ENCODE measurements around the gene PRR14L.
"Not testable (repeated sequence)": the region's sequence is repeated elsewhere in the genome, so short reads cannot be mapped to it uniquely, and the experiment has no call there.

Gene PRR14L

GRCh38 chr22:31739795-31740201 lies 10.1 kb downstream of the PRR14L start:
- DNase-seq = no peak

GRCh38 chr22:31738566-31738965 lies 11.4 kb downstream of the PRR14L start:
- DNase-seq = no peak

GRCh38 chr22:31737932-31738331 lies 12.0 kb downstream of the PRR14L start:
- DNase-seq = no peak

- no peak for DNase-seq
Observed at GRCh38 chr22:31736458-31736857, 13.5 kb downstream of the PRR14L start.

- no peak for DNase-seq
Observed at GRCh38 chr22:31734512-31734911, 15.4 kb downstream of the PRR14L start.

DNA sequence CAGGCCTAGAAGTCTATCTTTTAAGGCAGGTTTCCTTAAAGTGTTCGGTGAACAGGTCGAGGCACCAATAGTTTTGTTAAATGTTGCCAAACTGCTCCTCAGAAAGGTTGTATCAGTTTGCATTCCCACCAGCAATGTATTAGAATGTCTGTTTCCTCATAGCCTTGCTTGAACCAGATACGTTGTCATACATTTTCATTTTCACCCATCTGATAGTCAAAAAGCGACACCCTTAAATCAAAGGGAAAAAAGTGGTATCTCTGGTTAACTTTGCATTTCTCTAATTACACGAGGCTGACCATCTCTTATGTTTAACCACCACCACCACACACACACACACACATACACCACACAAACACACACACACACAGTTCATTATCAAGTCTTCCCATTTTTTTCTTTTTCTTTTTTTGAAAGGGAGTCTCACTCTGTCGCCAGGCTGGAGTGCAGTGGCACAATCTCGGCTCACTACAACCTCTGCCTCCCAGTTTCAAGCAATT lies 16.3 kb downstream of the PRR14L start:
- DNase-seq = no peak

- no peak for DNase-seq
Observed at GRCh38 chr22:31732089-31732829, 17.7 kb downstream of the PRR14L start.

- DNase-seq = no peak
Observed at GRCh38 chr22:31730344-31730711, 19.6 kb downstream of the PRR14L start.

- DNase-seq = no peak
Observed at GRCh38 chr22:31728857-31729256, 21.1 kb downstream of the PRR14L start.

GRCh38 chr22:31726692-31727091 lies 23.2 kb downstream of the PRR14L start:
- no peak for DNase-seq

DNA sequence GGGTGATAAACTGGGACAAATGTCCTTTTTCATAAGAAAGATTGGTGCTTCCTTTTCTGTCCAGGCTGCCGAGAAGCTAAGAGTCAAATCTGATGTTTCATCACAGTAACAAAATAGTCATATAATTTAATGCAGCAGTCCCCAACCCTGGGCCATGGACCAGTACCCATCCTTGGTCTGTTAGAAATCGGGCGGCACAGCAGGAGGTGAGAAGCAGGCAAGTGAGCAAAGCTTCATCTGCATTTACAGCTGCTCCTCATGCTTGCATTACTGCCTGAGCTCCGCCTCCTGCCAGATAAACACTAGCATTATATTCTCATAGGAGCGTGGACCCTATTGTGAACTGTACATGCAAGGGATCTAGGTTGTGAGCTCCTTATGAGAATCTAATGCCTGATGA lies 26.2 kb downstream of the PRR14L start:
- no peak for DNase-seq

GRCh38 chr22:31719850-31720471 lies 30.0 kb downstream of the PRR14L start:
- DNase-seq = no peak

DNA sequence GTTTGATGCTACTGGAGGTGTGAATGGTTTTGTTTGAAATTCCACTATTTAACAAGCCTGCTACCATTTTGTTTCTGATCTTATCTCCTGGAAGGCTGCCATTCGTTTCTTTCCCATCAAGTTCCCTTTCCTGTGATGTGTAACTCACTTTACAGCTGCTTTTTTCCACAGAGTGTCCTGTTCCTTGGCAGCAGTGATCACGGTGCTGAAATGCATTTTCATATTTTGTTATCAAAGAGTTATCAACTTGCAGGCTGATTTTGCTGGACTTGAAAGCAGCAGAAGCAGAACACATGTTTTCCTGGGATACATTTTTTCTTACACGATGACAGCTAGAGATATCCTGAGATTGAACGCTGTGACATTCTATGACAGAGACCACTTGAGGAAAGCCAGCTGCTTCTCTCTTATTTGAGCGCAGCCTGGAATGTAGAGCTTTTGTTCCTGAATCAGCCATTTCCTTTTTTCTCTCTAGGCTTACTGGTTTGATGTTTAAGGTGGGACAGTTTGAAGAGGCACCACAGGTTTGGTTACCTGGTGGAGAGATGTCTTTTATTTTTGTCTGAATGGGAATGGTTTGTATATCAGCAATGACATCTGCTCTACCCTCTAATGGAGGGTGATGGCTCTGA lies 34.7 kb downstream of the PRR14L start:
- DNase-seq = no peak

DNA sequence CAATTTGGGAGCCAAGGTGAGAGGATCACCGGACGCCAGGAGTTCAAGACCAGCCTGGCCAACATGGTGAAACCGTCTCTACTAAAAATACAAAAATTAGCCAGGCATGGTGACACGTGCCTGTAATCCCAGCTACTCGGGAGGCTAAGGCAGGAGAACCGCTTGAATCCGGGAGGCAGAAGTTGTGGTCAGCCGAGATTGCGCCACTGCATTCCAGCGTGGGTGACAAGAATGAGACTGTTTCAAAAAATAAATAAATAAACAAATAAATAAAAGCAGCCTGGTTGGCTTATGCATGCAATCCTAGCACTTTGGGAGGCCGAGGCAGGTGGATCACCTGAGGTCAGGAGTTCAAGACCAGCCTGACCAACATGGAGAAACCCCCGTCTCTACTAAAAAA lies 38.7 kb downstream of the PRR14L start:
- DNase-seq = not testable (repeated sequence)

DNA sequence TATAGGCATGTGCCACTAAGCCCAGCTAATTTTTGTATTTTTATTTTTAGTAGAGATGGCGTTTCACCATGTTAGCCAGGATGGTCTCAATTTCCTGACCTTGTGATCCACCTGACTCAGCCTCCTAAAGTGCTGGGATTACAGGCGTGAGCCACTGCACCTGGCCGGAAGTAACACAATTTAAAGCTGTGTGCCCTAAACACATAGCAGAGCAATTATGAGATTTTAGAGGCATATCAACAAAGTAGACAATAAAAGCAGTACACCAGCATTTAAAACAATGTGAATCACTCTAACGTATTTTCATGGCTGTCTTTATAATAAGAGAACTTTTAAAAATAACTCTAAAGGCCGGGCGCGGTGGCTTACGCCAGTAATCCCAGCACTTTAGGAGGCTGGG lies 42.4 kb downstream of the PRR14L start:
- DNase-seq = no peak

GRCh38 chr22:31695423-31695822 lies 54.5 kb downstream of the PRR14L start:
- DNase-seq = no peak

DNA sequence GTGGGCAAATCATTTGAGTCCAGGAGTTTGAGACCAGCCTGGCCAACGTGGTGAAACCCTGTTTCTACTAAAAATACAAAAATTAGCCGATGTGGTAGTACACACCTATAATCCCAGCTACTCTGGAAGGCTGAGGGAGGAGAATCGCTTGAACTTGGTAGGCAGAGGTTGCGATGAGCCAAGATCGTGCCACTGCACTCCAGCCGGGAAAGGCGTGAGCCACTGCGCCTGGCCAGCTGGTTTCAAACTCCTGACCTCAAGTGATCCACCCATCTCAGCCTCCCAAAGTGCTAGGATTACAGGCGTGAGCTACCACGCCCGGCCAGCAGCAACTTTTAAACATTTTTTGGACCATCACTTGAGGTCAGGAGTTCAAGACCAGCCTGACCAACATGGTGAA lies 55.9 kb downstream of the PRR14L start:
- DNase-seq = not testable (repeated sequence)

DNA sequence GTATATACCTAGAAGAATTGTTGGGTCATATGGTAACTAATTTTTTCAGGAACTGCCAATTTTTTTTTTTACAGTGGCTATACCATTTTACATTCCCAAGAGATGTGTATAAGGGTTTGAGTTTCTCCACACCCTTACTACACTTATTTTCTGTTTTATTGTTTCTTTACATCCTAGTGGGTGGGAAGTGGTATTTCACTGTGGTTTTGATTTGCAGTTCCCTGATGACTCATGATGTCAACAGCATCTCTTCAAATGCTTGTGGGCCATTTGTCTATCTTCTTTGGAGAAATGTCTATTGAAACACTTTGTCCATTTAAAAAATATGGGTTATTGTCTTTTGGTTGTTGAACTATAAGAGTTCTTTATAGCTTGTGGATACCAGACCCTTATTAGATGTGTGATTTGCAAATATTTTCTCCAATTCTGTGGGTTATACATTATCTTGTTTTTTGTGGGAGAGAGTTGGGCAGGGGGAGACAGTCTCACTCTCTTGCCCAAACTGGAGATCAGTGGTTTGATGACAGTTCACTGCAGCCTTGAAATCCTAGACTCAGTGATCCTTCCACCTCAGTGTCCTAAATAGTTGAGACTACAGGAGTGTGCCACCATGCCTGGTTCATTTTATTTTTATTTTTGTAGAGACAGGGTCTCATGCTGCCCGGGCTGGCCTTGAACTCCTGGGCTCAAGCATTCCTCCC lies 57.6 kb downstream of the PRR14L start:
- DNase-seq = no peak

DNA sequence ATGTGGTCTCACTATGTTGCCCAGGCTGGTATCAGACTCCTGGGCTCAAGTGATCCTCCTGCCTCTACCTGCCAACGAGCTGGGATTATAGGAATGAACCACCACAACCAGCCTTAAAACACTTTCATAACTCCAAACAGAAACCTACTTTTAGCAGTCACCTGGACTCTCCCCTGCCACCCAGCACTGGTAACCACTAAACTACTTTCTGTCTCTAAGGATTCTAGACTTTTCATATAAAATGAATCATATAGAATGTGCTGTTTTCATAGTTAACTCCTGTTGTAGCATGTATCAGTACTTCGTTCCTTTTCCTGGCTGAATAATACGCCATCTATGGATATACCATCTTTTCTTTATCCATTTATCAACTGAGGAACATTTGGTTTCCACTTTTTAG lies 58.5 kb downstream of the PRR14L start:
- DNase-seq = no peak

DNA sequence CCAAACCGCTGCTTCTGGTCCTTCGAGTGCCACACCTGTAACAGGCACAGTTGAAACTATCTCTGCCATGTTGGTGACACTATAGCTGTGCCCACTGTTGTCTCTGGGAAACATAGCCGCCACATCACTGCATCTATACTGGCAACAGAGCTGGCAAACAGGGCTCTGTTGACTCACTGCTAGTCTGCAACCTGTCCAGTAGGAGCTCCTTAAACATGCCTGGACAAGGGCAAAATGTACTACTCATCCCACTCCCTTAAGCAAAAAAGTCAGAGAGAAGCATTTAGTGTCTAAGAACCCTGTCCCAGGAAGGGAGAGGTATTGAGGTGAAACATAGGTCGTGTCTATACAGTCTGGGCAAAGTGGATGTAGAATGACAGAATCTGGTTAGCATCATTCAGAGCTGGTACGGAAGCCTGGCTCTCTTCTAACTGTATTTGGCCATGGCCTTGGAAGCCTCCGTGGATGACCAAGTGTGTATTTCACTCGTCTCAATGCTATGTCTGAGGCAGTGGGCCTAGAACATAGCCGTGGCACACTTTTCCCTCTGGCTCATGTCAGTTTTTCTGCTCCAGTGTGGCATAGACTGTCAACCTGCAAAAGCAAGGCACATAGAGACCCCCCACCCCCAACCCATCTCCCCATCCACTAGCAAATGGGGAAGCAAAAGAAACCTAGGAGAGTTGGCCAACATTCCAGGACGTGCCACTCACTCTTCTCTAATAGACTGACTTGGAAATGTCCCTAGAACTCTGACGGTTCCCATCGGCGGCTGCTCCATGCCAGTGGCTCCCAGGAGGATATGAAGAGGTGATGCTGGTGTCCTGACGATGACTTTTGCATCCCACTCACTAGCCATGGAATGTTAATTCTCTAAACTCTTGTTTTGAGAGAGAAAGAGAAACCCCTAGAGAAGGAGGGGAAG lies 66.5 kb downstream of the PRR14L start:
- no peak for DNase-seq

DNA sequence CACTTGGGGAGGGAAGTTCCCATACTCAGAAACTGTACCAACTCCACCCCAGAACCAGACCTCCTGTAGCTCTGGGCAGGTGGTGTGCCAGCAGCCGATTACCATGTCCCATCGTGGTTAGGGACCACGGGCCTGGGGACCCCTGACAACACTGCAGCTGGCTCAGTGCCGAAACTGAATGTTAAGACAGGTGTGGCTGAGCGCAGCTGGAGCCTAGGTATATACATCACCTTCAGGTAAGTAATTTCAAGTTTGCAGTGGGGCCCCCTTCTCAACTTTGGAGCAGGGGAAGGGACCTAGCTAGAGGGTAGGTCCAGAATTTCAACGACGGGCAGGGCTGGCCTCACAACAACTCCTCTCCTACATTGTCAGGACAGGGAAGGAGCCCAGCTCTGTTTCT lies 67.2 kb downstream of the PRR14L start:
- no peak for DNase-seq

All from NCI-H1694 treated with DMSO at 0.1 percent for 48 hours (cell line).